Neural crest cell (in vitro differentiated cells): Measurements from ENCODE around the gene AMD1. TPM values are rescaled to one million over a fixed set of nuclear protein-coding genes. Genes with fewer than 3 reads are reported as not detected.

Experiments
- DNase-seq: peaks from one replicate; pipeline ENCODE4 v3.0.0; 2021; ENCODE audit warnings: low read depth, mixed read lengths, low spot score
- H3K27ac Mint-ChIP-seq: one replicate; pipeline ENCODE4 v1.8.0; 2021; ENCODE audit warnings: mild to moderate bottlenecking, mixed read lengths; ENCODE audit not compliant: unreplicated experiment
- H3K27me3 Mint-ChIP-seq: 2 replicates; pipeline ENCODE4 v1.8.0; 2021; ENCODE audit warnings: low read depth, mild to moderate bottlenecking, mixed read lengths
- H3K36me3 Mint-ChIP-seq: 2 replicates; pipeline ENCODE4 v1.8.0; 2021; ENCODE audit warnings: low read depth, mild to moderate bottlenecking, mixed read lengths
- H3K4me1 Mint-ChIP-seq: 2 replicates; pipeline ENCODE4 v1.8.0; 2021; ENCODE audit warnings: mixed read lengths
- H3K4me3 Mint-ChIP-seq: one replicate; pipeline ENCODE4 v1.8.0; 2021; ENCODE audit warnings: mild to moderate bottlenecking, mixed read lengths
- H3K9me3 Mint-ChIP-seq: 2 replicates; pipeline ENCODE4 v1.8.0; 2021; ENCODE audit warnings: mixed read lengths
- CTCF ChIP-seq: fragments of 200-600 bp; sonication (generic); conservative IDR thresholded peaks from 2 replicates; pipeline ENCODE4 v1.5.0; 2021; ENCODE audit warnings: antibody characterized with exemption, mild to moderate bottlenecking
- total RNA-seq: library from RNA; stranded (reverse); gene quantifications from 2 replicates; pipeline ENCODE4 v1.2.1, GENCODE V29; 2021

AMD1 gene
- total RNA-seq, 1 donor from 2014 or later, result 92.8 TPM

GRCh38 chr6:110880651-110881050 lies 6.1 kb downstream of the AMD1 start:
- H3K9me3 Mint-ChIP-seq, result no peaks in the 10 kb centered on the region
- peaks cover 3% of the 10 kb centered on the region for H3K36me3 Mint-ChIP-seq
- peak overlapping the region; percentile 47 for H3K4me3 Mint-ChIP-seq
- no peak for TF ChIP-seq CTCF
- no peaks in the 10 kb centered on the region for H3K27me3 Mint-ChIP-seq
- no peak for DNase-seq
- H3K27ac Mint-ChIP-seq, result no peak overlapping the region
- H3K4me1 Mint-ChIP-seq, result peaks cover 63% of the 10 kb centered on the region

GRCh38 chr6:110881546-110882273 lies 7.1 kb downstream of the AMD1 start:
- Mint-ChIP-seq H3K27ac (no peak overlapping the region), H3K36me3 (peaks cover 6% of the 10 kb centered on the region), H3K4me3 (no peak overlapping the region), H3K9me3 (no peaks in the 10 kb centered on the region), H3K27me3 (no peaks in the 10 kb centered on the region), H3K4me1 (peaks cover 57% of the 10 kb centered on the region)
- no peak for TF ChIP-seq CTCF
- DNase-seq, result no peak

- no peak for DNase-seq
- Mint-ChIP-seq H3K4me1 (peaks cover 52% of the 10 kb centered on the region), H3K9me3 (no peaks in the 10 kb centered on the region), H3K36me3 (peaks cover 7% of the 10 kb centered on the region), H3K4me3 (no peak overlapping the region), H3K27me3 (no peaks in the 10 kb centered on the region), H3K27ac (no peak overlapping the region)
- no peak for TF ChIP-seq CTCF
These were observed 7.7 kb downstream of the AMD1 start for GRCh38 chr6:110882274-110882619.

- H3K36me3 Mint-ChIP-seq, result peaks cover 7% of the 10 kb centered on the region
- H3K4me1 Mint-ChIP-seq, result peaks cover 44% of the 10 kb centered on the region
- H3K27me3 Mint-ChIP-seq, result no peaks in the 10 kb centered on the region
- no peak for DNase-seq
- H3K27ac Mint-ChIP-seq, result no peak overlapping the region
- TF ChIP-seq CTCF, result no peak
- no peaks in the 10 kb centered on the region for H3K9me3 Mint-ChIP-seq
- no peak overlapping the region for H3K4me3 Mint-ChIP-seq
These were observed 8.4 kb downstream of the AMD1 start for GRCh38 chr6:110882824-110883554.

- Mint-ChIP-seq H3K9me3 (no peaks in the 10 kb centered on the region), H3K4me1 (peaks cover 32% of the 10 kb centered on the region), H3K27ac (no peak overlapping the region), H3K36me3 (peaks cover 10% of the 10 kb centered on the region), H3K27me3 (no peaks in the 10 kb centered on the region), H3K4me3 (no peak overlapping the region)
- DNase-seq, result no peak
- no peak for TF ChIP-seq CTCF
These were observed 9.7 kb downstream of the AMD1 start for GRCh38 chr6:110884321-110884720.
